RWPE2 (cell line): ENCODE results near the gene ENHO.
A peak's percentile ranks its signal among the peaks of the same experiment; 100 is the strongest.

Source experiments
- ATAC-seq: fragments of 200-7000 bp; cut with Tn5 transposase; 3 replicates; pipeline ENCODE4 v1.9.1; 2021; ENCODE audit warnings: low read depth
- DNase-seq: peaks from one replicate; pipeline ENCODE4 v3.0.0-alpha.2; 2020; ENCODE audit warnings: low spot score
- H3K27ac ChIP-seq: fragments of 450-650 bp; 2 replicates; pipeline ENCODE4 v1.5.1; 2017; ENCODE audit warnings: mild to moderate bottlenecking; ENCODE audit not compliant: poor library complexity, severe bottlenecking
- H3K27me3 ChIP-seq: fragments of 250-450 bp; sonication (Bioruptor Pico); 2 replicates; pipeline ENCODE4 v1.5.1; 2021; ENCODE audit warnings: mild to moderate bottlenecking, moderate library complexity; ENCODE audit not compliant: insufficient read depth, poor library complexity, severe bottlenecking
- H3K36me3 ChIP-seq: fragments of 250-450 bp; sonication (Bioruptor Pico); 2 replicates; pipeline ENCODE4 v1.5.1; 2020; ENCODE audit warnings: low read depth, mild to moderate bottlenecking, moderate library complexity
- H3K4me1 ChIP-seq: fragments of 250-450 bp; sonication (Bioruptor Pico); 2 replicates; pipeline ENCODE4 v1.5.1; 2021; ENCODE audit warnings: mild to moderate bottlenecking, moderate library complexity; ENCODE audit not compliant: insufficient read depth, poor library complexity, severe bottlenecking
- H3K4me3 ChIP-seq: fragments of 250-450 bp; sonication (Bioruptor Pico); 2 replicates; pipeline ENCODE4 v1.5.1; 2021; ENCODE audit warnings: mild to moderate bottlenecking, moderate library complexity; ENCODE audit not compliant: severe bottlenecking
- H3K9me3 ChIP-seq: fragments of 250-450 bp; sonication (Bioruptor Pico); 2 replicates; pipeline ENCODE4 v1.5.1; 2021; ENCODE audit warnings: mild to moderate bottlenecking, moderate library complexity; ENCODE audit not compliant: severe bottlenecking
- CTCF ChIP-seq: fragments of 450-650 bp; IDR thresholded peaks from one replicate; pipeline ENCODE4 v1.5.1; 2017; ENCODE audit warnings: mild to moderate bottlenecking, moderate library complexity; ENCODE audit not compliant: poor library complexity, severe bottlenecking

Gene ENHO

GRCh38 chr9:34512131-34513078 lies 10.4 kb downstream of the ENHO start:
- no peak overlapping the region for H3K4me3 ChIP-seq
- ATAC-seq = no peak
- H3K27ac ChIP-seq = no peak overlapping the region
- no peaks in the 10 kb centered on the region for H3K36me3 ChIP-seq
- H3K9me3 ChIP-seq = no peaks in the 10 kb centered on the region
- no peak for TF ChIP-seq CTCF
- no peaks in the 10 kb centered on the region for H3K4me1 ChIP-seq
- no peaks in the 10 kb centered on the region for H3K27me3 ChIP-seq
- DNase-seq = peak; percentile 19

- no peaks in the 10 kb centered on the region for H3K4me1 ChIP-seq
Observed at GRCh38 chr9:34510497-34511468, 12.0 kb downstream of the ENHO start.

GRCh38 chr9:34508951-34509350 lies 13.8 kb downstream of the ENHO start:
- H3K9me3 ChIP-seq = no peaks in the 10 kb centered on the region
- DNase-seq = peak; percentile 27
- no peak overlapping the region for H3K4me3 ChIP-seq
- ATAC-seq = no peak
- no peaks in the 10 kb centered on the region for H3K36me3 ChIP-seq
- TF ChIP-seq CTCF = no peak
- H3K27ac ChIP-seq = no peak overlapping the region
- no peaks in the 10 kb centered on the region for H3K4me1 ChIP-seq
- H3K27me3 ChIP-seq = no peaks in the 10 kb centered on the region

More at GRCh38 chr9:34510497-34511468, 12.0 kb downstream of the ENHO start:
- TF ChIP-seq CTCF = no peak
- no peaks in the 10 kb centered on the region for H3K36me3 ChIP-seq
- H3K27me3 ChIP-seq = no peaks in the 10 kb centered on the region
- DNase-seq (peak; percentile 24), ATAC-seq (no peak)
- H3K27ac ChIP-seq = no peak overlapping the region
- H3K4me3 ChIP-seq = no peak overlapping the region
- no peaks in the 10 kb centered on the region for H3K9me3 ChIP-seq

GRCh38 chr9:34508463-34508862 lies 14.3 kb downstream of the ENHO start:
- Histone ChIP-seq H3K27ac (no peak overlapping the region), H3K9me3 (no peaks in the 10 kb centered on the region), H3K4me1 (no peaks in the 10 kb centered on the region), H3K36me3 (no peaks in the 10 kb centered on the region), H3K27me3 (no peaks in the 10 kb centered on the region), H3K4me3 (no peak overlapping the region)
- no peak for TF ChIP-seq CTCF
- no peak for ATAC-seq
- DNase-seq = peak; percentile 7
